OCI-LY7 (cell line): ENCODE measurements around the gene C15orf40. TPM values are rescaled to one million over a fixed set of nuclear protein-coding genes. Genes with fewer than 3 reads are reported as not detected.

Experiments
- BruUV-seq: library from RNA; stranded (reverse); fragments of 400-500 nt; replicated peaks from 2 replicates; lab custom pipeline; 2021; lab: Mats Ljungman, UMichigan
- CTCF ChIA-PET: fragments of 300-600 bp; sonication (Branson Sonifier 250); formaldehyde crosslinking; loops from one replicate; lab custom pipeline; 2022; ENCODE audit warnings: antibody characterized with exemption; ENCODE audit not compliant: unreplicated experiment; lab: Charles Lee
- POLR2A ChIA-PET: fragments of 300-600 bp; sonication (Branson Sonifier 250); formaldehyde crosslinking; loops from one replicate; lab custom pipeline; 2022; ENCODE audit warnings: antibody characterized with exemption; lab: Charles Lee
- DNase-seq: peaks from one replicate; pipeline ENCODE4 v3.0.0-alpha.2; 2015; ENCODE audit warnings: low spot score
- H2AFZ ChIP-seq: fragments of 200-600 bp; sonication (generic), shearing (Covaris generic); 2 replicates; pipeline ENCODE4 v1.6.1; 2014; ENCODE audit warnings: mild to moderate bottlenecking, antibody characterized with exemption, low read length, moderate library complexity
- H3K27ac ChIP-seq: fragments of 200-600 bp; sonication (generic); 2 replicates; pipeline ENCODE4 v1.5.1; 2014; ENCODE audit warnings: mixed run types, low read depth, mild to moderate bottlenecking, moderate library complexity, low read length, inconsistent platforms; ENCODE audit not compliant: poor library complexity, severe bottlenecking
- H3K36me3 ChIP-seq: fragments of 200-600 bp; sonication (generic); 2 replicates; pipeline ENCODE4 v1.6.1; 2014; ENCODE audit warnings: mild to moderate bottlenecking, antibody characterized with exemption, low read length, moderate library complexity, mixed read lengths; ENCODE audit not compliant: insufficient read depth
- H3K4me1 ChIP-seq: fragments of 200-600 bp; sonication (generic); 2 replicates; pipeline ENCODE4 v1.5.1; 2014; ENCODE audit warnings: mild to moderate bottlenecking, low read length; ENCODE audit not compliant: insufficient read depth, poor library complexity, severe bottlenecking
- H3K4me2 ChIP-seq: fragments of 200-600 bp; sonication (generic); 2 replicates; pipeline ENCODE4 v1.6.1; 2014; ENCODE audit warnings: mild to moderate bottlenecking, low read length
- H3K4me3 ChIP-seq: fragments of 200-600 bp; sonication (generic); 2 replicates; pipeline ENCODE4 v1.5.1; 2014; ENCODE audit warnings: mild to moderate bottlenecking, low read depth, low read length; ENCODE audit not compliant: poor library complexity, severe bottlenecking
- H3K79me2 ChIP-seq: fragments of 200-600 bp; sonication (generic); 2 replicates; pipeline ENCODE4 v1.6.1; 2016; ENCODE audit warnings: low read depth, mild to moderate bottlenecking, low read length, moderate library complexity, mixed read lengths; ENCODE audit not compliant: insufficient read depth
- H3K9me2 ChIP-seq: fragments of 200-600 bp; sonication (generic); 2 replicates; pipeline ENCODE4 v1.6.1; 2016; ENCODE audit warnings: mild to moderate bottlenecking, low read length, mixed read lengths; ENCODE audit not compliant: insufficient read depth
- H3K9me3 ChIP-seq: fragments of 200-600 bp; sonication (generic); 2 replicates; pipeline ENCODE4 v1.6.1; 2014; ENCODE audit warnings: mild to moderate bottlenecking, mixed run types, low read length, mixed read lengths
- H4K20me1 ChIP-seq: fragments of 200-600 bp; sonication (generic); 2 replicates; pipeline ENCODE4 v1.6.1; 2014; ENCODE audit warnings: mild to moderate bottlenecking, antibody characterized with exemption, low read length, moderate library complexity, mixed read lengths; ENCODE audit not compliant: insufficient read depth
- EZH2phosphoT487 ChIP-seq: fragments of 200-600 bp; sonication (generic); IDR thresholded peaks from 2 replicates; pipeline ENCODE4 v1.6.1; 2018; ENCODE audit warnings: low read depth, borderline replicate concordance, mild to moderate bottlenecking, mixed run types, antibody characterized with exemption, low read length, moderate library complexity, mixed read lengths
- intact Hi-C: fragments of 100-400 bp; cut with micrococcal nuclease; formaldehyde crosslinking; loops from one replicate; pipeline ENCODE4 v1.10.0; 2022; ENCODE audit not compliant: unreplicated experiment
- total RNA-seq, 2 experiments: library from RNA; depleted of rRNA in 1 of 2; stranded (reverse); fragments of >200 nt in 1 of 2; shearing (Covaris generic) in 1 of 2; gene quantifications; 2 replicates each; pipeline ENCODE4 v1.2.3, GENCODE V29; 2014 to 2022
- TF ChIP-seq, protein P1 (sequence below): fragments of 200-600 bp; sonication (generic); conservative IDR thresholded peaks from 2 replicates; pipeline ENCODE4 v1.5.1; 2014; ENCODE audit warnings: mild to moderate bottlenecking, antibody characterized with exemption, low read length, moderate library complexity, mixed read lengths

The C15orf40 gene
- total RNA-seq, 2 experiments from 2014 or later: 33.8 to 37.9 TPM

DNA sequence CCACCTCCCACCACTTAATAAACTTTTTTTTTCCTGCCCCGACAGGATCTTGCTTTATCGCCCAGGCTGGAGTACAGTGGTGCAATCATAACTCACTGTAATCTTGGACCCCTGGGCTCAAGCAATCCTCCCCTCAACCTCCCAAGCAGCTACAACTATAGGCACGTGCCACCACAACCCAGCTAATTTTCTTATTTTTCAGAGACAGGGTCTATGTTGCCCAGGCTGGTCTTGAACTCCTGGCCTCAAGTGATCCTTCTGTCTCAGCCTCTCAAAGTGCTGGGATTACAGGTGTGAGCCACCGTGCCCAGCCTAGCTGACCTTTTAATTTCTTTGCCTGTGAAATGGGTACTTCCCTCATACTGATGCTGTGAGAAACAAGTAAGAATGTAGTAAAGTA is 3.9 kb upstream of the C15orf40 start:
- no peaks in the 10 kb centered on the region for H3K9me3 ChIP-seq
- TF ChIP-seq, protein P1, sequence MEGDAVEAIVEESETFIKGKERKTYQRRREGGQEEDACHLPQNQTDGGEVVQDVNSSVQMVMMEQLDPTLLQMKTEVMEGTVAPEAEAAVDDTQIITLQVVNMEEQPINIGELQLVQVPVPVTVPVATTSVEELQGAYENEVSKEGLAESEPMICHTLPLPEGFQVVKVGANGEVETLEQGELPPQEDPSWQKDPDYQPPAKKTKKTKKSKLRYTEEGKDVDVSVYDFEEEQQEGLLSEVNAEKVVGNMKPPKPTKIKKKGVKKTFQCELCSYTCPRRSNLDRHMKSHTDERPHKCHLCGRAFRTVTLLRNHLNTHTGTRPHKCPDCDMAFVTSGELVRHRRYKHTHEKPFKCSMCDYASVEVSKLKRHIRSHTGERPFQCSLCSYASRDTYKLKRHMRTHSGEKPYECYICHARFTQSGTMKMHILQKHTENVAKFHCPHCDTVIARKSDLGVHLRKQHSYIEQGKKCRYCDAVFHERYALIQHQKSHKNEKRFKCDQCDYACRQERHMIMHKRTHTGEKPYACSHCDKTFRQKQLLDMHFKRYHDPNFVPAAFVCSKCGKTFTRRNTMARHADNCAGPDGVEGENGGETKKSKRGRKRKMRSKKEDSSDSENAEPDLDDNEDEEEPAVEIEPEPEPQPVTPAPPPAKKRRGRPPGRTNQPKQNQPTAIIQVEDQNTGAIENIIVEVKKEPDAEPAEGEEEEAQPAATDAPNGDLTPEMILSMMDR: no peak
- no peak for TF ChIP-seq EZH2phosphoT487
- H3K9me2 ChIP-seq: no peaks in the 10 kb centered on the region
- H4K20me1 ChIP-seq: peaks cover 4% of the 10 kb centered on the region; the same call in 1 of the 2 replicates
- no peak for DNase-seq
- no peak overlapping the region for H2AFZ ChIP-seq
- BruUV-seq: no TSS peak
- ChIA-PET CTCF (no interaction called here), POLR2A (interaction anchor here (0.6 kb wide), 1 partner anchor 19 kb away, joined by 6 read pairs; no protein-coding TSS in a partner anchor)
- intact Hi-C loops: no loop called here
- no peak overlapping the region for H3K27ac ChIP-seq
- no peak overlapping the region for H3K4me3 ChIP-seq
- H3K4me1 ChIP-seq: peaks cover 15% of the 10 kb centered on the region
- peaks cover 8% of the 10 kb centered on the region for H3K79me2 ChIP-seq
- peaks cover 50% of the 10 kb centered on the region for H3K36me3 ChIP-seq
- H3K4me2 ChIP-seq: no peak overlapping the region

- Histone ChIP-seq H4K20me1 (peaks cover 8% of the 10 kb centered on the region; the same call in 1 of the 2 replicates), H3K9me3 (no peaks in the 10 kb centered on the region), H3K4me1 (peaks cover 23% of the 10 kb centered on the region), H3K36me3 (peaks cover 48% of the 10 kb centered on the region), H3K4me2 (no peak overlapping the region), H3K79me2 (peaks cover 16% of the 10 kb centered on the region), H3K27ac (no peak overlapping the region), H3K4me3 (no peak overlapping the region), H3K9me2 (no peaks in the 10 kb centered on the region), H2AFZ (no peak overlapping the region)
- TF ChIP-seq, protein P1: no peak
- no peak for TF ChIP-seq EZH2phosphoT487
- CTCF ChIA-PET: interaction anchor here (1.4 kb wide), 1 partner anchor 14 kb away, joined by 3 read pairs; no protein-coding TSS in a partner anchor
- no peak for DNase-seq
- POLR2A ChIA-PET: no interaction called here
- no TSS peak for BruUV-seq
- intact Hi-C loops: no loop called here
Measured at GRCh38 chr15:83014205-83014653, 2.8 kb upstream of the C15orf40 start.

- Histone ChIP-seq H3K4me1 (peaks cover 23% of the 10 kb centered on the region), H3K9me3 (no peaks in the 10 kb centered on the region), H3K4me3 (no peak overlapping the region), H3K27ac (no peak overlapping the region), H2AFZ (no peak overlapping the region), H4K20me1 (peaks cover 8% of the 10 kb centered on the region; the same call in 1 of the 2 replicates), H3K79me2 (peaks cover 15% of the 10 kb centered on the region), H3K4me2 (peak overlapping the region; percentile 77), H3K36me3 (peaks cover 49% of the 10 kb centered on the region), H3K9me2 (no peaks in the 10 kb centered on the region)
- ChIA-PET CTCF (no interaction called here), POLR2A (interaction anchor here (0.6 to 2.4 kb wide), 5 partner anchors 15 to 263 kb away, joined by 3 to 6 read pairs (median 3); no protein-coding TSS in a partner anchor)
- intact Hi-C loops: no loop called here
- no peak for TF ChIP-seq EZH2phosphoT487
- TF ChIP-seq, protein P1: no peak
- DNase-seq: no peak
- no TSS peak for BruUV-seq
Measured at GRCh38 chr15:83012636-83013035, 1.2 kb upstream of the C15orf40 start.
